H9 (cell line): ENCODE data around the gene CDH4. TPM values are rescaled to one million over a fixed set of nuclear protein-coding genes. Genes with fewer than 3 reads are reported as not detected.

Source experiments
- DNase-seq: peaks from one replicate; pipeline ENCODE4 v3.0.0-alpha.2; 2017
- H2AFZ ChIP-seq: one replicate; pipeline ENCODE4 v1.6.1; 2013; ENCODE audit warnings: mild to moderate bottlenecking, low read length, control low read depth, moderate library complexity
- H2AK5ac ChIP-seq: 2 replicates; pipeline ENCODE4 v1.6.1; 2013; ENCODE audit warnings: low read length, control low read depth, mixed read lengths; ENCODE audit not compliant: insufficient read length
- H2BK120ac ChIP-seq: one replicate; pipeline ENCODE4 v1.6.1; 2013; ENCODE audit warnings: low read depth, mild to moderate bottlenecking, low read length, control low read depth, inconsistent platforms; ENCODE audit not compliant: poor library complexity, severe bottlenecking
- H2BK12ac ChIP-seq: 2 replicates; pipeline ENCODE4 v1.6.1; 2013; ENCODE audit warnings: low read length, control low read depth, mixed read lengths, low read depth; ENCODE audit not compliant: insufficient read length
- H2BK15ac ChIP-seq: 2 replicates; pipeline ENCODE4 v1.6.1; 2013; ENCODE audit warnings: low read depth, low read length, control low read depth
- H2BK20ac ChIP-seq: one replicate; pipeline ENCODE4 v1.6.1; 2013; ENCODE audit warnings: low read depth, mild to moderate bottlenecking, low read length, control low read depth, inconsistent platforms; ENCODE audit not compliant: poor library complexity, severe bottlenecking
- H2BK5ac ChIP-seq: 2 replicates; pipeline ENCODE4 v1.6.1; 2013; ENCODE audit warnings: low read length, control low read depth, mixed read lengths; ENCODE audit not compliant: insufficient read length
- H3K14ac ChIP-seq: 2 replicates; pipeline ENCODE4 v1.6.1; 2013; ENCODE audit warnings: low read length, control low read depth; ENCODE audit not compliant: insufficient read depth
- H3K18ac ChIP-seq: 2 replicates; pipeline ENCODE4 v1.6.1; 2013; ENCODE audit warnings: low read depth, mild to moderate bottlenecking, mixed read lengths, low read length, control low read depth; ENCODE audit not compliant: insufficient read length
- H3K23ac ChIP-seq: 2 replicates; pipeline ENCODE4 v1.6.1; 2013; ENCODE audit warnings: low read length, control low read depth, mixed read lengths, low read depth; ENCODE audit not compliant: insufficient read length
- H3K23me2 ChIP-seq: 2 replicates; pipeline ENCODE4 v1.6.1; 2013; ENCODE audit warnings: low read depth, mild to moderate bottlenecking, mixed read lengths, low read length, control low read depth; ENCODE audit not compliant: insufficient read length, poor library complexity, severe bottlenecking
- H3K27ac ChIP-seq: 2 replicates; pipeline ENCODE4 v1.5.1; 2013; ENCODE audit warnings: low read length, control low read depth, mixed read lengths, low read depth; ENCODE audit not compliant: insufficient read length
- H3K27me3 ChIP-seq: 2 replicates; pipeline ENCODE4 v1.6.1; 2013; ENCODE audit warnings: low read length, control low read depth, inconsistent platforms; ENCODE audit not compliant: insufficient read depth
- H3K4ac ChIP-seq: 2 replicates; pipeline ENCODE4 v1.6.1; 2013; ENCODE audit warnings: low read depth, mild to moderate bottlenecking, control low read depth, inconsistent platforms, low read length, moderate library complexity
- H3K4me1 ChIP-seq: 2 replicates; pipeline ENCODE4 v1.6.1; 2013; ENCODE audit warnings: low read length, control low read depth, inconsistent platforms; ENCODE audit not compliant: insufficient read depth
- H3K4me2 ChIP-seq: 2 replicates; pipeline ENCODE4 v1.6.1; 2013; ENCODE audit warnings: low read length, control low read depth, mixed read lengths; ENCODE audit not compliant: insufficient read length, insufficient read depth
- H3K56ac ChIP-seq: 2 replicates; pipeline ENCODE4 v1.6.1; 2013; ENCODE audit warnings: low read depth, mild to moderate bottlenecking, mixed read lengths, low read length, control low read depth; ENCODE audit not compliant: insufficient read length
- H3K79me1 ChIP-seq: 2 replicates; pipeline ENCODE4 v1.6.1; 2013; ENCODE audit warnings: low read depth, mild to moderate bottlenecking, moderate library complexity, low read length, control low read depth, inconsistent platforms; ENCODE audit not compliant: insufficient read depth, poor library complexity, severe bottlenecking
- H3K79me2 ChIP-seq: 2 replicates; pipeline ENCODE4 v1.6.1; 2013; ENCODE audit warnings: low read length, control low read depth, inconsistent platforms; ENCODE audit not compliant: insufficient read depth
- H3K9ac ChIP-seq: 2 replicates; pipeline ENCODE4 v1.6.1; 2013; ENCODE audit warnings: low read length, control low read depth, mixed read lengths; ENCODE audit not compliant: insufficient read length; ENCODE audit errors: extremely low read depth
- H3K9me3 ChIP-seq: one replicate; pipeline ENCODE4 v1.6.1; 2013; ENCODE audit warnings: low read depth, low read length, inconsistent platforms; ENCODE audit not compliant: control insufficient read depth
- H3T11ph ChIP-seq: one replicate; pipeline ENCODE4 v1.6.1; 2013; ENCODE audit warnings: mild to moderate bottlenecking, low read length, control low read depth, inconsistent platforms
- H4K20me1 ChIP-seq: one replicate; pipeline ENCODE4 v1.6.1; 2013; ENCODE audit not compliant: control insufficient read depth, insufficient read length, insufficient read depth
- H4K5ac ChIP-seq: 2 replicates; pipeline ENCODE4 v1.6.1; 2013; ENCODE audit warnings: low read depth, mild to moderate bottlenecking, mixed read lengths, low read length, control low read depth; ENCODE audit not compliant: insufficient read length
- H4K8ac ChIP-seq: replicated peaks from 2 replicates; pipeline ENCODE4 v1.6.1; 2013; ENCODE audit warnings: low read length, control low read depth, mixed read lengths, low read depth; ENCODE audit not compliant: insufficient read length
- H4K91ac ChIP-seq: 2 replicates; pipeline ENCODE4 v1.6.1; 2013; ENCODE audit warnings: low read depth, mild to moderate bottlenecking, moderate library complexity, mixed read lengths, low read length, control low read depth; ENCODE audit not compliant: insufficient read length
- H3K27ac Mint-ChIP-seq, 3 experiments: 2 replicates in 2 of 3; 3 replicates in 1 of 3; pipeline ENCODE4 v1.8.0; 2020 to 2021; ENCODE audit warnings: mixed read lengths in 3 of 3, mild to moderate bottlenecking in 1 of 3, moderate library complexity in 1 of 3
- H3K27me3 Mint-ChIP-seq: 2 replicates; pipeline ENCODE4 v1.8.0; 2021; ENCODE audit warnings: low read depth, mild to moderate bottlenecking, moderate library complexity, mixed read lengths
- H3K36me3 Mint-ChIP-seq, 3 experiments: 2 replicates in 2 of 3; 3 replicates in 1 of 3; pipeline ENCODE4 v1.8.0; 2020 to 2021; ENCODE audit warnings: low read depth in 3 of 3, mixed read lengths in 3 of 3; ENCODE audit not compliant: insufficient read depth in 1 of 3
- H3K4me1 Mint-ChIP-seq, 2 experiments: 2 replicates each; pipeline ENCODE4 v1.8.0; 2020; ENCODE audit warnings: mixed read lengths in 2 of 2
- H3K4me3 Mint-ChIP-seq, 2 experiments: 2 replicates in 1 of 2; 3 replicates in 1 of 2; pipeline ENCODE4 v1.8.0; 2020 to 2021; ENCODE audit warnings: mild to moderate bottlenecking in 2 of 2, mixed read lengths in 2 of 2, moderate library complexity in 1 of 2
- H3K9me3 Mint-ChIP-seq, 2 experiments: 2 replicates in 1 of 2; 3 replicates in 1 of 2; pipeline ENCODE4 v1.8.0; 2020; ENCODE audit warnings: mild to moderate bottlenecking in 2 of 2, mixed read lengths in 2 of 2, moderate library complexity in 1 of 2
- CTCF ChIP-seq: fragments of 200-600 bp; sonication (generic); conservative IDR thresholded peaks from 3 replicates; pipeline ENCODE4 v1.8.0; 2021; ENCODE audit warnings: antibody characterized with exemption, mild to moderate bottlenecking
- WGBS: extraction: QIAGEN DNeasy Blood & Tissue Kit; methylation state at CpG from one replicate; pipeline ENCODE4 v1.1.7; 2013; ENCODE audit warnings: missing lambda C conversion rate, low lambda C conversion rate, mixed read lengths; ENCODE audit not compliant: insufficient read length; ENCODE audit errors: extremely low coverage; 5-methylcytosine and 5-hydroxymethylcytosine counted together
- total RNA-seq: library from RNA; stranded (reverse); gene quantifications from 2 replicates; pipeline ENCODE4 v1.2.1, GENCODE V29; 2021

The CDH4 gene
- total RNA-seq, 1 experiment from 2014 or later = 3.0 TPM

- H3K4me1 Mint-ChIP-seq = peaks cover 13 to 20% of the 10 kb centered on the region in 2 experiments
- Histone ChIP-seq H2BK5ac (no peak overlapping the region), H3K23ac (no peak overlapping the region), H4K5ac (no peak overlapping the region), H3K79me2 (no peaks in the 10 kb centered on the region), H2BK20ac (no peak overlapping the region), H3K4me1 (0 out of 2 replicates have a peak, but pooled peaks cover 2% of the 10 kb centered on the region), H3K4ac (no peak overlapping the region), H3K9ac (no peak overlapping the region), H3K18ac (no peak overlapping the region), H3K4me2 (no peak overlapping the region), H4K20me1 (no peaks in the 10 kb centered on the region), H3T11ph (no peak overlapping the region), H4K91ac (no peak overlapping the region), H3K9me3 (no peaks in the 10 kb centered on the region), H3K14ac (no peak overlapping the region; the same call in 1 of the 2 replicates), H3K79me1 (no peaks in the 10 kb centered on the region), H2BK15ac (no peak overlapping the region), H2BK120ac (no peak overlapping the region), H3K27me3 (no peaks in the 10 kb centered on the region; the same call in 1 of the 2 replicates), H3K27ac (no peak overlapping the region), H2AFZ (no peak overlapping the region), H4K8ac (no peak overlapping the region), H3K56ac (no peak overlapping the region), H2BK12ac (no peak overlapping the region), H3K23me2 (no peaks in the 10 kb centered on the region), H2AK5ac (no peak overlapping the region)
- peaks cover 28% of the 10 kb centered on the region for H3K27me3 Mint-ChIP-seq
- no CpG with 5 or more reads among the region's 14 CpGs for WGBS
- no peak overlapping the region for H3K4me3 Mint-ChIP-seq
- DNase-seq = no peak
- TF ChIP-seq CTCF = no peak
- peaks cover 0 to 2% of the 10 kb centered on the region in 2 experiments; a peak in 1 of 5 replicates for H3K9me3 Mint-ChIP-seq
- H3K27ac Mint-ChIP-seq = no peak overlapping the region; a peak in 1 of 7 replicates
- peaks cover 0 to 4% (median 0%) of the 10 kb centered on the region in 3 experiments; a peak in 2 of 7 replicates for H3K36me3 Mint-ChIP-seq
These were observed 166.9 kb downstream of the CDH4 start for GRCh38 chr20:61419010-61419409.
